SK-N-SH treated with all-trans-retinoic acid at 6 μM for 48 hours (cell line): ENCODE data around the gene MT1X.

Experiments used
- ATAC-seq: fragments of 200-7000 bp; cut with Tn5 transposase; 3 replicates; pipeline ENCODE4 v1.9.1; 2020; ENCODE audit warnings: mild to moderate bottlenecking, moderate library complexity
- ARNTL ChIP-seq: fragments of 450-650 bp; formaldehyde crosslinking; IDR thresholded peaks from 2 replicates; pipeline ENCODE4 v1.5.0; 2020; ENCODE audit warnings: low read depth, mild to moderate bottlenecking, moderate library complexity, borderline replicate concordance
- BACH2 ChIP-seq: fragments of 250-450 bp; sonication (Bioruptor Pico); IDR thresholded peaks from 2 replicates; pipeline ENCODE4 v1.9.0; 2021; ENCODE audit warnings: mild to moderate bottlenecking, borderline replicate concordance
- CREB5 ChIP-seq: fragments of 250-450 bp; sonication (Bioruptor Pico); IDR thresholded peaks from 2 replicates; pipeline ENCODE4 v1.5.1; 2020; ENCODE audit warnings: low read depth, mild to moderate bottlenecking, moderate library complexity
- CSDC2 ChIP-seq: fragments of 250-450 bp; sonication (Bioruptor Pico); IDR thresholded peaks from 2 replicates; pipeline ENCODE4 v1.5.0; 2020; ENCODE audit warnings: mild to moderate bottlenecking, moderate library complexity
- CSRNP3 ChIP-seq: fragments of 250-450 bp; sonication (Bioruptor Pico); IDR thresholded peaks from 2 replicates; pipeline ENCODE4 v1.5.1; 2021; ENCODE audit warnings: mild to moderate bottlenecking, moderate library complexity
- ESRRG ChIP-seq: fragments of 250-450 bp; sonication (Bioruptor Pico); IDR thresholded peaks from 2 replicates; pipeline ENCODE4 v1.6.1; 2021; ENCODE audit warnings: mild to moderate bottlenecking
- GLIS3 ChIP-seq: fragments of 250-450 bp; sonication (Bioruptor Pico); IDR thresholded peaks from 2 replicates; pipeline ENCODE4 v1.5.0; 2020; ENCODE audit warnings: mild to moderate bottlenecking, moderate library complexity
- ISL1 ChIP-seq: fragments of 250-450 bp; sonication (Bioruptor Pico); IDR thresholded peaks from 2 replicates; pipeline ENCODE4 v2.1.2; 2022; ENCODE audit warnings: mild to moderate bottlenecking, moderate library complexity
- OSR1 ChIP-seq: fragments of 250-450 bp; sonication (Bioruptor Pico); IDR thresholded peaks from 2 replicates; pipeline ENCODE4 v1.8.0; 2022; ENCODE audit warnings: moderate library complexity, mild to moderate bottlenecking, inconsistent platforms
- PATZ1 ChIP-seq: fragments of 250-450 bp; sonication (Bioruptor Pico); IDR thresholded peaks from 2 replicates; pipeline ENCODE4 v1.8.0; 2020; ENCODE audit warnings: mild to moderate bottlenecking, moderate library complexity, borderline replicate concordance
- POU6F1 ChIP-seq: fragments of 250-450 bp; sonication (Bioruptor Pico); IDR thresholded peaks from 2 replicates; pipeline ENCODE4 v1.8.0; 2021; ENCODE audit warnings: low read depth, mild to moderate bottlenecking, moderate library complexity, borderline replicate concordance
- PPARA ChIP-seq: fragments of 250-450 bp; sonication (Bioruptor Pico); IDR thresholded peaks from 2 replicates; pipeline ENCODE4 v1.5.0; 2020; ENCODE audit warnings: mild to moderate bottlenecking, borderline replicate concordance
- RARB ChIP-seq: fragments of 250-450 bp; sonication (Bioruptor Pico); IDR thresholded peaks from 2 replicates; pipeline ENCODE4 v1.8.0; 2021; ENCODE audit warnings: mild to moderate bottlenecking, moderate library complexity
- SNAI2 ChIP-seq: fragments of 250-450 bp; sonication (Bioruptor Pico); IDR thresholded peaks from 2 replicates; pipeline ENCODE4 v1.5.0; 2020; ENCODE audit warnings: mild to moderate bottlenecking, moderate library complexity
- TCF4 ChIP-seq: fragments of 250-450 bp; sonication (Bioruptor Pico); IDR thresholded peaks from 2 replicates; pipeline ENCODE4 v1.8.0; 2021; ENCODE audit warnings: mild to moderate bottlenecking, moderate library complexity, borderline replicate concordance
- TOX ChIP-seq: fragments of 250-450 bp; sonication (Bioruptor Pico); IDR thresholded peaks from 2 replicates; pipeline ENCODE4 v1.8.0; 2021; ENCODE audit warnings: mild to moderate bottlenecking, moderate library complexity, borderline replicate concordance
- TSHZ2 ChIP-seq: fragments of 250-450 bp; sonication (Bioruptor Pico); IDR thresholded peaks from 2 replicates; pipeline ENCODE4 v1.5.0; 2020; ENCODE audit warnings: mild to moderate bottlenecking, moderate library complexity
- ZC3H10 ChIP-seq: fragments of 250-450 bp; sonication (Bioruptor Pico); IDR thresholded peaks from 2 replicates; pipeline ENCODE4 v1.5.1; 2021; ENCODE audit warnings: mild to moderate bottlenecking, moderate library complexity
- ZFP3 ChIP-seq: fragments of 250-450 bp; sonication (Bioruptor Pico); IDR thresholded peaks from 2 replicates; pipeline ENCODE4 v1.5.0; 2020; ENCODE audit warnings: mild to moderate bottlenecking, moderate library complexity
- ZFP30 ChIP-seq: fragments of 450-650 bp; formaldehyde crosslinking; IDR thresholded peaks from 2 replicates; pipeline ENCODE4 v1.5.0; 2022; ENCODE audit warnings: mild to moderate bottlenecking, moderate library complexity
- ZNF565 ChIP-seq: fragments of 450-650 bp; formaldehyde crosslinking; conservative IDR thresholded peaks from 2 replicates; pipeline ENCODE4 v1.5.0; 2020; ENCODE audit warnings: low read depth, mild to moderate bottlenecking, moderate library complexity
- ZNF70 ChIP-seq: fragments of 450-650 bp; formaldehyde crosslinking; IDR thresholded peaks from 2 replicates; pipeline ENCODE4 v1.5.0; 2020; ENCODE audit warnings: mild to moderate bottlenecking, moderate library complexity
- ZNF8 ChIP-seq: fragments of 450-650 bp; formaldehyde crosslinking; IDR thresholded peaks from 2 replicates; pipeline ENCODE4 v1.5.0; 2020; ENCODE audit warnings: mild to moderate bottlenecking, moderate library complexity

Gene MT1X

GRCh38 chr16:56689171-56689570, 6.9 kb downstream of the MT1X start:
- TF ChIP-seq RARB (CRISPR knock-in tag) (no peak), PPARA (CRISPR knock-in tag) (no peak), CSDC2 (CRISPR knock-in tag) (no peak), ESRRG (CRISPR knock-in tag) (no peak), SNAI2 (CRISPR knock-in tag) (no peak), ZNF70 (CRISPR knock-in tag) (no peak), CREB5 (CRISPR knock-in tag) (no peak), ZFP30 (no peak), ZC3H10 (CRISPR knock-in tag) (no peak), PATZ1 (CRISPR knock-in tag) (no peak), ZNF565 (CRISPR knock-in tag) (no peak), ISL1 (CRISPR knock-in tag) (no peak), OSR1 (no peak), GLIS3 (CRISPR knock-in tag) (no peak), POU6F1 (CRISPR knock-in tag) (no peak), ZNF8 (CRISPR knock-in tag) (no peak), TSHZ2 (no peak), TCF4 (CRISPR knock-in tag) (no peak), BACH2 (no peak), ARNTL (CRISPR knock-in tag) (no peak)
- TF ChIP-seq, all 23 proteins: peak for 0
- no peak for ATAC-seq

- no peak for TF ChIP-seq ZNF8 (CRISPR knock-in tag)
- no peak for TF ChIP-seq BACH2
- TF ChIP-seq CREB5 (CRISPR knock-in tag), result no peak
- TF ChIP-seq CSRNP3, result no peak
- TF ChIP-seq TSHZ2, result no peak
- TF ChIP-seq CSDC2 (CRISPR knock-in tag), result no peak
- no peak for TF ChIP-seq ESRRG (CRISPR knock-in tag)
- TF ChIP-seq TCF4 (CRISPR knock-in tag), result no peak
- TF ChIP-seq ISL1 (CRISPR knock-in tag), result no peak
- no peak for TF ChIP-seq GLIS3 (CRISPR knock-in tag)
- TF ChIP-seq ZNF70 (CRISPR knock-in tag), result no peak
- TF ChIP-seq TOX (CRISPR knock-in tag), result no peak
- no peak for TF ChIP-seq ZFP3
- no peak for TF ChIP-seq ZC3H10 (CRISPR knock-in tag)
- TF ChIP-seq ZFP30, result no peak
- ATAC-seq, result no peak
Measured at GRCh38 chr16:56690420-56691122, 8.3 kb downstream of the MT1X start.
